DOHH2 (cell line): Measurements from ENCODE around the gene C1orf216.

Source experiments
- EZH2phosphoT487 ChIP-seq: fragments of 200-600 bp; sonication (generic); IDR thresholded peaks from 2 replicates; pipeline ENCODE4 v1.6.1; 2017; ENCODE audit warnings: borderline replicate concordance, mild to moderate bottlenecking, antibody characterized with exemption, low read length, moderate library complexity, mixed read lengths
- TF ChIP-seq, protein P1 (sequence below): fragments of 200-600 bp; sonication (generic); IDR thresholded peaks from one replicate; pipeline ENCODE4 v1.5.1; 2014; ENCODE audit warnings: antibody characterized with exemption, mild to moderate bottlenecking, low read depth, low read length; ENCODE audit not compliant: poor library complexity, severe bottlenecking

DNA sequence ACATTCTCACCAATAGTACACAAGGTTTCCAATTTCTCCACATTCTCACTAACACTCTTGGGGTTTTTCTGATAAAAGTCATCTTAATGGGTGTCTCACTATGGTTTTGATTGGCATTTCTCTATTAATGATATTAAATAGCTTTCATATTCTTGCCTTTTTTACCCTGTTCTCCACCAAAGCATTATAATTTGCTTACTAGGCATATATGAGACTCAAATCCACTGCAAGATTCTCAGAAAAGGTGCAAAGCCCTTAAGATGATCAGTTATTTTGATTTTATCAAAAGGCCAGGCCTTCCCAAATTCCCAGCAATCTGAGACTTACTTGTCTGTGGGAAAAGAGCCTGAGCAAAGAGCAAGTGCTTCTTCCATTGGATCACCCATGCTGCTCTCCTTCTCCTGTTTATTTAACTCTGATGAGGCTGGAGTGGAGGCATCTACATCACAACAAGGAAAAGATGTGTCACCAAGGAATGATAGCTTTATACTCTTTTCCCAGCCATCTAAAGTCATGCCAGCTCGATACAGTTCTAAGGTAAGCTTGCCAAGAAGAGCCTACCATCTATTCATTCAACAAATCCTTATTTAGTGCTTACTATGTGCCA lies 26.5 kb upstream of the C1orf216 start:
- TF ChIP-seq, protein P1, sequence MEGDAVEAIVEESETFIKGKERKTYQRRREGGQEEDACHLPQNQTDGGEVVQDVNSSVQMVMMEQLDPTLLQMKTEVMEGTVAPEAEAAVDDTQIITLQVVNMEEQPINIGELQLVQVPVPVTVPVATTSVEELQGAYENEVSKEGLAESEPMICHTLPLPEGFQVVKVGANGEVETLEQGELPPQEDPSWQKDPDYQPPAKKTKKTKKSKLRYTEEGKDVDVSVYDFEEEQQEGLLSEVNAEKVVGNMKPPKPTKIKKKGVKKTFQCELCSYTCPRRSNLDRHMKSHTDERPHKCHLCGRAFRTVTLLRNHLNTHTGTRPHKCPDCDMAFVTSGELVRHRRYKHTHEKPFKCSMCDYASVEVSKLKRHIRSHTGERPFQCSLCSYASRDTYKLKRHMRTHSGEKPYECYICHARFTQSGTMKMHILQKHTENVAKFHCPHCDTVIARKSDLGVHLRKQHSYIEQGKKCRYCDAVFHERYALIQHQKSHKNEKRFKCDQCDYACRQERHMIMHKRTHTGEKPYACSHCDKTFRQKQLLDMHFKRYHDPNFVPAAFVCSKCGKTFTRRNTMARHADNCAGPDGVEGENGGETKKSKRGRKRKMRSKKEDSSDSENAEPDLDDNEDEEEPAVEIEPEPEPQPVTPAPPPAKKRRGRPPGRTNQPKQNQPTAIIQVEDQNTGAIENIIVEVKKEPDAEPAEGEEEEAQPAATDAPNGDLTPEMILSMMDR: no peak
- no peak for TF ChIP-seq EZH2phosphoT487
